ENCODE measurements around the gene RGS5.
"Not testable (repeated sequence)": the region's sequence is repeated elsewhere in the genome, so short reads cannot be mapped to it uniquely, and the experiment has no call there.

Gene RGS5, protein sequence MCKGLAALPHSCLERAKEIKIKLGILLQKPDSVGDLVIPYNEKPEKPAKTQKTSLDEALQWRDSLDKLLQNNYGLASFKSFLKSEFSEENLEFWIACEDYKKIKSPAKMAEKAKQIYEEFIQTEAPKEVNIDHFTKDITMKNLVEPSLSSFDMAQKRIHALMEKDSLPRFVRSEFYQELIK

GRCh38 chr1:163202833-163203451 lies at the start of gene RGS5:
RGS5 (minus strand) TSS chr1:163202916; CDS start chr1:163202835, 81 bp downstream.
- no peak for DNase-seq (ENCODE audit: extremely low spot score)
- CTCF ChIA-PET = no interaction called here
- TF ChIP-seq ELF4 (IDR thresholded peaks at IDR 0.05) (no peak), BHLHE40 (IDR thresholded peaks at IDR 0.05; ENCODE audit: borderline replicate concordance) (no peak), SP1 (IDR thresholded peaks at IDR 0.05) (no peak), L3MBTL2 (conservative IDR thresholded peaks at IDR 0.05) (no peak), NFRKB (IDR thresholded peaks at IDR 0.05) (no peak), CTBP1 (IDR thresholded peaks at IDR 0.05; ENCODE audit: borderline replicate concordance) (no peak), FOXK2 (IDR thresholded peaks at IDR 0.05) (no peak), ZNF384 (IDR thresholded peaks at IDR 0.05) (no peak), SUZ12 (IDR thresholded peaks at IDR 0.05) (no peak), ARNT (IDR thresholded peaks at IDR 0.05) (no peak), FOXA1 (IDR thresholded peaks at IDR 0.05) (no peak), LEF1 (IDR thresholded peaks at IDR 0.05; ENCODE audit: borderline replicate concordance) (no peak), HDGF (IDR thresholded peaks at IDR 0.05; ENCODE audit: borderline replicate concordance) (no peak), PKNOX1 (IDR thresholded peaks at IDR 0.05) (no peak), FOXM1 (IDR thresholded peaks at IDR 0.05; ENCODE audit: borderline replicate concordance) (no peak), TARDBP (IDR thresholded peaks at IDR 0.05) (no peak)
- POLR2A ChIA-PET = no interaction called here

DNA sequence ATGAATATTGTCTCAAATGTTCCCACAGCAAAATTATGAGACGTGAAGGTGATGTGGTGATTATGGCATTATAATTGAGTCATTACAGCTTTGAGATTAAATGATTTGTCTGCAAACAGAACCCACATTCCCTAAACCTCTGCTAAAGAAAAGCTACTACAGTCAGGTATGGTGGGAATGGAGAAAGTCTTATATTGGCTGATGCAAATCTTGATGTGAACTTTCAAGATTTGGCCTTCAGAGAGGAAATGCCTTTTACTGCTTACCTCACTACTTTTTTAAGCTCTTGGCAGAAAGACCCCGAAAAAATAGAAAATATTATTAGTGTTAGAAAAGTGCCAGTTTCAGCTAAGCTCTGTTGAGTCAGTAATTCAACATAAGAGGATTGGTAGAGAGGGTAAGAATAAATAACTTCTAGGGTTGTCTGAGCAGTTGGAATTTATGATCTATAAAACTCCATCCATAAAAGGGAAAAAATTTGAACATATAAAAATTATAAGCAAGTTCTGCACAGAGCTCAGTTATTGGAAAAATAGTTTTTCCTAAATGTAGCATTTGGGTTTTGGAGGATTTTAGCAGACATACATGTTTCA lies 47.8 kb upstream of the RGS5 start:
- no peak for TF ChIP-seq L3MBTL2 (conservative IDR thresholded peaks at IDR 0.05)
- ChIA-PET CTCF (no interaction called here), POLR2A (no interaction called here)
- no peak for DNase-seq (ENCODE audit: extremely low spot score)

DNA sequence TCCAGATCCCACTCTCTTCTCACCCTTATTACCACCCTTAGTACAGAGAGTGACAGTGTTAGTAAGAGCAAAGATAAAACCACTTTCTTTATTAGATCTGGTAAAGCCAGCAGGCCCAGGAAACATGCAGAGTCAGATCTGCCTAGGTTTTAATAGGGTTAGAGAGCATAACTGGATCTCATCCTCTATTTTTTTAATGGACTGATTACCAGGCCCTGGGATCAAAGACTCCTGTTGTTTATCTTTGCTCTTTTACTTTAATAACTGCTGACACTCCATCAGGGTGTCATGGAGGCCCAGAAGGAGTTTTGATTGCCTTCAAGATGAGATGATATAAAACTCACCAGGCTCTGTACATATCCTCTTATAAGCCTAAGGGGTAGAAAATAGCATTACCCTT lies 45.3 kb upstream of the RGS5 start:
- CTCF ChIA-PET = no interaction called here
- POLR2A ChIA-PET = no interaction called here
- TF ChIP-seq BHLHE40 (IDR thresholded peaks at IDR 0.05; ENCODE audit: borderline replicate concordance) (no peak), L3MBTL2 (conservative IDR thresholded peaks at IDR 0.05) (no peak), ELF4 (IDR thresholded peaks at IDR 0.05) (no peak), SP1 (IDR thresholded peaks at IDR 0.05) (no peak), FOXA1 (IDR thresholded peaks at IDR 0.05) (no peak), CTBP1 (IDR thresholded peaks at IDR 0.05; ENCODE audit: borderline replicate concordance) (no peak), LEF1 (IDR thresholded peaks at IDR 0.05; ENCODE audit: borderline replicate concordance) (no peak), TARDBP (IDR thresholded peaks at IDR 0.05) (no peak), FOXM1 (IDR thresholded peaks at IDR 0.05; ENCODE audit: borderline replicate concordance) (no peak), NFRKB (IDR thresholded peaks at IDR 0.05) (no peak), HDGF (IDR thresholded peaks at IDR 0.05; ENCODE audit: borderline replicate concordance) (no peak), PKNOX1 (IDR thresholded peaks at IDR 0.05) (no peak)
- DNase-seq (ENCODE audit: extremely low spot score) = no peak

GRCh38 chr1:163244648-163245047 lies 41.9 kb upstream of the RGS5 start:
- CTCF ChIA-PET; POLR2A ChIA-PET; DNase-seq (ENCODE audit: extremely low spot score): not testable (repeated sequence)

DNA sequence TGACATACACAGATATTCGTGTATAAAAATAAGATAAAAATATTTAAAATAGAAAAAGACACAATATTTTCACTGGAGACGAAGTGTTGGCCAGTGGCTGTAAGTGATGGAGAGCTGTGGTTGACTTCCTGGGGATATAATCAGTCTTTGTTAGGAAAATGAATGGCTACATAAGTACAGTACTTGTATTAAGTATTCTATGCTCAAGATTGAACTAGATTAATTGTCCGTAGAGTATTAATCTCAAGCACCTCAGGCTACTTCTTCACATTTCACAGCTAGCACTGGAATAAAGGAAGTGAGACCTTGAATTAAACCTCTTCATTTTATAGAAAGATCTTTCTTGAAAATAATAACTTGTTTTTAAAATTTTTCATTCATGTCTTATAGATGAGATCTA lies 39.0 kb upstream of the RGS5 start:
- ChIA-PET CTCF (no interaction called here), POLR2A (no interaction called here)
- TF ChIP-seq ZNF384 (IDR thresholded peaks at IDR 0.05) = no peak
- TF ChIP-seq ARNT (IDR thresholded peaks at IDR 0.05) = no peak
- TF ChIP-seq PKNOX1 (IDR thresholded peaks at IDR 0.05) = no peak
- no peak for TF ChIP-seq LEF1 (IDR thresholded peaks at IDR 0.05; ENCODE audit: borderline replicate concordance)
- TF ChIP-seq FOXM1 (IDR thresholded peaks at IDR 0.05; ENCODE audit: borderline replicate concordance) = no peak
- TF ChIP-seq BHLHE40 (IDR thresholded peaks at IDR 0.05; ENCODE audit: borderline replicate concordance) = no peak
- no peak for TF ChIP-seq NFRKB (IDR thresholded peaks at IDR 0.05)
- TF ChIP-seq ELF4 (IDR thresholded peaks at IDR 0.05) = no peak
- no peak for TF ChIP-seq L3MBTL2 (conservative IDR thresholded peaks at IDR 0.05)
- TF ChIP-seq SP1 (IDR thresholded peaks at IDR 0.05) = no peak
- no peak for TF ChIP-seq CTBP1 (IDR thresholded peaks at IDR 0.05; ENCODE audit: borderline replicate concordance)
- TF ChIP-seq FOXK2 (IDR thresholded peaks at IDR 0.05) = no peak
- no peak for TF ChIP-seq FOXA1 (IDR thresholded peaks at IDR 0.05)
- TF ChIP-seq SUZ12 (IDR thresholded peaks at IDR 0.05) = no peak
- no peak for TF ChIP-seq HDGF (IDR thresholded peaks at IDR 0.05; ENCODE audit: borderline replicate concordance)
- no peak for TF ChIP-seq TARDBP (IDR thresholded peaks at IDR 0.05)
- DNase-seq (ENCODE audit: extremely low spot score) = no peak

- ChIA-PET CTCF (no interaction called here), POLR2A (no interaction called here)
- TF ChIP-seq ARNT (IDR thresholded peaks at IDR 0.05) (no peak), PKNOX1 (IDR thresholded peaks at IDR 0.05) (no peak), ZNF384 (IDR thresholded peaks at IDR 0.05) (no peak), LEF1 (IDR thresholded peaks at IDR 0.05; ENCODE audit: borderline replicate concordance) (no peak), ELF4 (IDR thresholded peaks at IDR 0.05) (no peak)
Observed at GRCh38 chr1:163240705-163241104, 38.0 kb upstream of the RGS5 start.

DNA sequence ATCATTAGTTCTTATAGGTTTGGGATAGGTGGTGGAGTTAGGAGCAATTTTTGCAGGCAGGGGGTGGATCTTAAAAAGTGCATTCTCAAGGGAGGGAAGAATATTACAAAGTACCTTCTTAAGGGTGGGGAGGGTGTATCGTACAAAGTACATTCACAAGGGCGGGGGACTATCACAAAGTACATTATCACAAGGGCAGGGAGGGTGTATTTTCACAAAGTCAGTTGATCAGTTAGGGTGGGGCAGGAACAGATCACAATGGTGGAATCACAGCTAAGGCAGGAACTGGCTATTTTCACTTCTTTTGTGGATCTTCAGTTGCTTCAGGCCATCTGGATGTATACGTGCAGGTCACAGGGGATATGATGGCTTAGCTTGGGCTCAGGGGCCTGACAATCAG lies 30.9 kb upstream of the RGS5 start:
- POLR2A ChIA-PET; DNase-seq (ENCODE audit: extremely low spot score); CTCF ChIA-PET: not testable (repeated sequence)

More at GRCh38 chr1:163240705-163241104, 38.0 kb upstream of the RGS5 start:
- DNase-seq (ENCODE audit: extremely low spot score) = no peak

All from HEK293T (cell line).